Neural crest cell (in vitro differentiated cells): ENCODE measurements around the gene ZNF555. TPM values are rescaled to one million over a fixed set of nuclear protein-coding genes. Genes with fewer than 3 reads are reported as not detected.

Experiments used
- DNase-seq: peaks from one replicate; pipeline ENCODE4 v3.0.0; 2021; ENCODE audit warnings: low read depth, mixed read lengths, low spot score
- H3K27ac Mint-ChIP-seq: one replicate; pipeline ENCODE4 v1.8.0; 2021; ENCODE audit warnings: mild to moderate bottlenecking, mixed read lengths; ENCODE audit not compliant: unreplicated experiment
- H3K27me3 Mint-ChIP-seq: 2 replicates; pipeline ENCODE4 v1.8.0; 2021; ENCODE audit warnings: low read depth, mild to moderate bottlenecking, mixed read lengths
- H3K36me3 Mint-ChIP-seq: 2 replicates; pipeline ENCODE4 v1.8.0; 2021; ENCODE audit warnings: low read depth, mild to moderate bottlenecking, mixed read lengths
- H3K4me1 Mint-ChIP-seq: 2 replicates; pipeline ENCODE4 v1.8.0; 2021; ENCODE audit warnings: mixed read lengths
- H3K4me3 Mint-ChIP-seq: one replicate; pipeline ENCODE4 v1.8.0; 2021; ENCODE audit warnings: mild to moderate bottlenecking, mixed read lengths
- H3K9me3 Mint-ChIP-seq: 2 replicates; pipeline ENCODE4 v1.8.0; 2021; ENCODE audit warnings: mixed read lengths
- CTCF ChIP-seq: fragments of 200-600 bp; sonication (generic); conservative IDR thresholded peaks from 2 replicates; pipeline ENCODE4 v1.5.0; 2021; ENCODE audit warnings: antibody characterized with exemption, mild to moderate bottlenecking
- total RNA-seq: library from RNA; stranded (reverse); gene quantifications from 2 replicates; pipeline ENCODE4 v1.2.1, GENCODE V29; 2021

ZNF555 gene
- total RNA-seq, 1 donor from 2014 or later: 10.5 TPM

- H3K27me3 Mint-ChIP-seq: no peaks in the 10 kb centered on the region
- no peak overlapping the region for H3K27ac Mint-ChIP-seq
- no peak overlapping the region for H3K4me3 Mint-ChIP-seq
- TF ChIP-seq CTCF: no peak
- DNase-seq: no peak
- no peaks in the 10 kb centered on the region for H3K4me1 Mint-ChIP-seq
- no peaks in the 10 kb centered on the region for H3K9me3 Mint-ChIP-seq
- H3K36me3 Mint-ChIP-seq: peaks cover 10% of the 10 kb centered on the region
These were observed 41.8 kb upstream of the ZNF555 start for GRCh38 chr19:2799273-2800020.

GRCh38 chr19:2800506-2800905 is 40.8 kb upstream of the ZNF555 start:
- no peak overlapping the region for H3K4me3 Mint-ChIP-seq
- DNase-seq: no peak
- H3K9me3 Mint-ChIP-seq: no peaks in the 10 kb centered on the region
- no peak overlapping the region for H3K27ac Mint-ChIP-seq
- H3K4me1 Mint-ChIP-seq: no peaks in the 10 kb centered on the region
- H3K27me3 Mint-ChIP-seq: no peaks in the 10 kb centered on the region
- TF ChIP-seq CTCF: no peak
- H3K36me3 Mint-ChIP-seq: peaks cover 12% of the 10 kb centered on the region

- no peak for DNase-seq
- no peak overlapping the region for H3K4me3 Mint-ChIP-seq
- H3K27me3 Mint-ChIP-seq: no peaks in the 10 kb centered on the region
- peaks cover 13% of the 10 kb centered on the region for H3K36me3 Mint-ChIP-seq
- TF ChIP-seq CTCF: no peak
- no peaks in the 10 kb centered on the region for H3K4me1 Mint-ChIP-seq
- no peaks in the 10 kb centered on the region for H3K9me3 Mint-ChIP-seq
- no peak overlapping the region for H3K27ac Mint-ChIP-seq
These were observed 38.4 kb upstream of the ZNF555 start for GRCh38 chr19:2802826-2803225.

- peaks cover 13% of the 10 kb centered on the region for H3K36me3 Mint-ChIP-seq
- TF ChIP-seq CTCF: no peak
These were observed 37.7 kb upstream of the ZNF555 start for GRCh38 chr19:2803486-2804155.

GRCh38 chr19:2804156-2805004 is 36.9 kb upstream of the ZNF555 start:
- no peaks in the 10 kb centered on the region for H3K4me1 Mint-ChIP-seq
- no peak overlapping the region for H3K4me3 Mint-ChIP-seq
- no peaks in the 10 kb centered on the region for H3K9me3 Mint-ChIP-seq
- no peak for DNase-seq
- TF ChIP-seq CTCF: no peak
- H3K27me3 Mint-ChIP-seq: no peaks in the 10 kb centered on the region
- peaks cover 16% of the 10 kb centered on the region for H3K36me3 Mint-ChIP-seq
- H3K27ac Mint-ChIP-seq: no peak overlapping the region

More at GRCh38 chr19:2803486-2804155, 37.7 kb upstream of the ZNF555 start:
- Mint-ChIP-seq H3K9me3 (no peaks in the 10 kb centered on the region), H3K4me3 (no peak overlapping the region), H3K27ac (no peak overlapping the region), H3K4me1 (no peaks in the 10 kb centered on the region), H3K27me3 (no peaks in the 10 kb centered on the region)
- no peak for DNase-seq
